ENCODE measurements around the gene GAS6.

DNA sequence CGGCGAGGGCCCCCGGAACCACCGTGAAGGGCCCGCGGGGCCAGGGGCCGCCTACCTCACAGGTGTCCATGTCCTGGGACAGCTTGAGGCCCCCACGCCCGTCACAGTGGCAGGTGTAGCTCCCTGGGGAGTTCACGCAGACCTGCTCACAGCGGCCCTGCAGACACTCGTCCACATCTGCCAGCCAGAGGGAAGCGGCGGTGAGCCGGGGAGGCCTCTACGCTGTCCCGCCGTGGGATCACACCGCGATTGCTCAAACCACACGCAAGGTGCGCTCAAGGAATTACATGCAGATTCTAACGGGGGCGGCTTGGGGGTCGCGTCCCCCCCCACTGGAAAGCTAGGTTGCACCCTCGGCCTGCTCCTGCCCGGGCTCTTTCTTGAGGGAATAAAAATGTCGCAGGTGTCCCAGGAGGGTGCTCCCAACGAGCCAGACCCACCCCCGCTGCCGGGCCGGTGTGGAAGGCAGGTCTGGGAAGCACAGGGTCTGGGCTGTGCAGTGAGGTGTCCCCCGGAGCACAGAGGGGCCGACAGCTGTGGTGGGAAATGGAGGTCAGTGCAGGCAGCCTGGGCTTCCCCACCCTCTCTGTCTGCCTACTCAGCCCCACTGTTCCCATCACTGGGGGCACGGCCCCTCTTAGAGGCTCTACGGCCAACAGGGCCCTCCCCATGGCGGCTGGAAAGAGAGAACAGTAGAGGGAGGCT is 29.2 kb downstream of the GAS6 start:
- no peak for TF ChIP-seq SRF (IDR thresholded peaks at IDR 0.05; ENCODE audit: low read depth)
- TF ChIP-seq, protein P1, sequence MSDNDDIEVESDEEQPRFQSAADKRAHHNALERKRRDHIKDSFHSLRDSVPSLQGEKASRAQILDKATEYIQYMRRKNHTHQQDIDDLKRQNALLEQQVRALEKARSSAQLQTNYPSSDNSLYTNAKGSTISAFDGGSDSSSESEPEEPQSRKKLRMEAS (IDR thresholded peaks at IDR 0.05), result no peak
- no peak for TF ChIP-seq CTCF (IDR thresholded peaks at IDR 0.05 in 2 of 3, conservative IDR thresholded peaks at IDR 0.05 in 1 of 3; ENCODE audit: borderline replicate concordance in 1 of 3, insufficient read depth in 1 of 3, low read depth in 2 of 3, low read length in 2 of 3)
- no peak for TF ChIP-seq REST (IDR thresholded peaks at IDR 0.05; ENCODE audit: low read depth)
- no peak for TF ChIP-seq EZH2phosphoT487 (IDR thresholded peaks at IDR 0.05; ENCODE audit: borderline replicate concordance)
- no peak for TF ChIP-seq POLR2A (IDR thresholded peaks at IDR 0.05; ENCODE audit: borderline replicate concordance, extremely low read depth, insufficient read depth, insufficient read length)
- no peak for TF ChIP-seq JUND (IDR thresholded peaks at IDR 0.05)
- TF ChIP-seq EZH2 (IDR thresholded peaks at IDR 0.05), result no peak
- no peak for TF ChIP-seq CEBPB (IDR thresholded peaks at IDR 0.05; ENCODE audit: low read depth)
- no peak for TF ChIP-seq YY1 (IDR thresholded peaks at IDR 0.05; ENCODE audit: extremely low read depth, insufficient replicate concordance, low read depth, low read length)
- TF ChIP-seq POLR2AphosphoS5 (IDR thresholded peaks at IDR 0.05; ENCODE audit: low read depth, low read length), result no peak; the same call in 1 of the 2 replicates
- no peak for TF ChIP-seq RAD21 (IDR thresholded peaks at IDR 0.05; ENCODE audit: low read depth)

Measured in HCT116 (cell line).